ENCODE data around the gene TRAPPC6A. TPM values are rescaled to one million over a fixed set of nuclear protein-coding genes. Genes with fewer than 3 reads are reported as not detected.

Gene TRAPPC6A
- total RNA-seq, 1 experiment from 2014 or later: 32.2 TPM

GRCh38 chr19:45113628-45114027, 64.4 kb downstream of the TRAPPC6A start:
- H3K79me2 ChIP-seq (ENCODE audit: low read length): peaks cover 94% of the 10 kb centered on the region
- H2AFZ ChIP-seq (ENCODE audit: low read length): no peak overlapping the region
- H3K9ac ChIP-seq (ENCODE audit: low read length): no peak overlapping the region
- no peaks in the 10 kb centered on the region for H3K9me2 ChIP-seq (replicated peaks; ENCODE audit: insufficient read depth, low read length)
- H3K4me3 ChIP-seq (ENCODE audit: low read length): no peak overlapping the region
- DNase-seq: no peak
- peaks cover 40% of the 10 kb centered on the region for H3K4me1 ChIP-seq (ENCODE audit: low read length)
- no peak overlapping the region for H3K27ac ChIP-seq (ENCODE audit: low read length)
- H4K20me1 ChIP-seq (ENCODE audit: insufficient read depth, low read depth, low read length): peaks cover 28% of the 10 kb centered on the region; the same call in 1 of the 2 replicates
- no peaks in the 10 kb centered on the region for H3K36me3 ChIP-seq (ENCODE audit: insufficient read depth, low read length)
- no peak overlapping the region for H3K4me2 ChIP-seq (ENCODE audit: low read depth, low read length, poor library complexity, severe bottlenecking)
- no peaks in the 10 kb centered on the region for H3K9me3 ChIP-seq (ENCODE audit: low read length)
- H3K27me3 ChIP-seq (ENCODE audit: low read length): no peaks in the 10 kb centered on the region

Other genes with a start within 250 kb of the TRAPPC6A start
- gene APOC4, start 236.0 kb downstream of the TRAPPC6A start, total RNA-seq (2014; rRNA removed; shearing (Covaris generic); ENCODE audit: low replicate concordance): not detected in 2 replicates
- gene APOC2, start 232.2 kb downstream of the TRAPPC6A start, total RNA-seq (2014; rRNA removed; shearing (Covaris generic); ENCODE audit: low replicate concordance): not detected in 2 replicates
- 19.7 and 39.2 TPM in 2 replicates for gene CLPTM1, start 222.9 kb downstream of the TRAPPC6A start, total RNA-seq (2014; rRNA removed; shearing (Covaris generic); ENCODE audit: low replicate concordance)
- gene RELB, start 176.8 kb downstream of the TRAPPC6A start, total RNA-seq (2014; rRNA removed; shearing (Covaris generic); ENCODE audit: low replicate concordance): 0.63 and 1.3 TPM in 2 replicates
- 22.7 and 41.9 TPM in 2 replicates for gene CLASRP, start 139.2 kb downstream of the TRAPPC6A start, total RNA-seq (2014; rRNA removed; shearing (Covaris generic); ENCODE audit: low replicate concordance)
- gene ZNF296, start 101.8 kb downstream of the TRAPPC6A start, total RNA-seq (2014; rRNA removed; shearing (Covaris generic); ENCODE audit: low replicate concordance): 3.9 and 4.7 TPM in 2 replicates
- 85.2 and 91.1 TPM in 2 replicates for gene GEMIN7, start 99.0 kb downstream of the TRAPPC6A start, total RNA-seq (2014; rRNA removed; shearing (Covaris generic); ENCODE audit: low replicate concordance)
- 8.0 and 21.0 TPM in 2 replicates for gene PPP1R37, start 85.1 kb downstream of the TRAPPC6A start, total RNA-seq (2014; rRNA removed; shearing (Covaris generic); ENCODE audit: low replicate concordance)
- gene NKPD1, start 17.3 kb downstream of the TRAPPC6A start, total RNA-seq (2014; rRNA removed; shearing (Covaris generic); ENCODE audit: low replicate concordance): 1.2 TPM in 1 of 2 replicates, not detected in the other
- 4.4 and 8.5 TPM in 2 replicates for gene BLOC1S3, start 547 bp upstream of the TRAPPC6A start, total RNA-seq (2014; rRNA removed; shearing (Covaris generic); ENCODE audit: low replicate concordance)
- gene EXOC3L2, start 67.2 kb upstream of the TRAPPC6A start, total RNA-seq (2014; rRNA removed; shearing (Covaris generic); ENCODE audit: low replicate concordance): not detected in 2 replicates
- gene MARK4, start 73.0 kb upstream of the TRAPPC6A start, total RNA-seq (2014; rRNA removed; shearing (Covaris generic); ENCODE audit: low replicate concordance): 17.9 and 20.2 TPM in 2 replicates
- not detected in 2 replicates for gene CKM, start 144.6 kb upstream of the TRAPPC6A start, total RNA-seq (2014; rRNA removed; shearing (Covaris generic); ENCODE audit: low replicate concordance)
- not detected in 2 replicates for gene KLC3, start 162.5 kb upstream of the TRAPPC6A start, total RNA-seq (2014; rRNA removed; shearing (Covaris generic); ENCODE audit: low replicate concordance)
- 15.4 and 23.4 TPM in 2 replicates for gene ERCC2, start 192.3 kb upstream of the TRAPPC6A start, total RNA-seq (2014; rRNA removed; shearing (Covaris generic); ENCODE audit: low replicate concordance)
- 1.0 and 1.1 TPM in 2 replicates for gene PPP1R13L, start 226.8 kb upstream of the TRAPPC6A start, total RNA-seq (2014; rRNA removed; shearing (Covaris generic); ENCODE audit: low replicate concordance)
- gene POLR1G, start 228.4 kb upstream of the TRAPPC6A start, total RNA-seq (2014; rRNA removed; shearing (Covaris generic); ENCODE audit: low replicate concordance): 6.6 and 10.5 TPM in 2 replicates
- 121 and 175 TPM in 2 replicates for gene ERCC1, start 245.7 kb upstream of the TRAPPC6A start, total RNA-seq (2014; rRNA removed; shearing (Covaris generic); ENCODE audit: low replicate concordance)